HG02870 (cell line): ENCODE measurements around the gene B3GLCT.

Experiments used
- ATAC-seq: cut with Tn5 transposase; IDR thresholded peaks from one replicate; pipeline ENCODE4 v1.9.1; 2021; ENCODE audit warnings: mild to moderate bottlenecking, moderate library complexity; ENCODE audit not compliant: unreplicated experiment

B3GLCT gene

GRCh38 chr13:31221057-31221456, 21.3 kb downstream of the B3GLCT start:
- no peak for ATAC-seq

DNA sequence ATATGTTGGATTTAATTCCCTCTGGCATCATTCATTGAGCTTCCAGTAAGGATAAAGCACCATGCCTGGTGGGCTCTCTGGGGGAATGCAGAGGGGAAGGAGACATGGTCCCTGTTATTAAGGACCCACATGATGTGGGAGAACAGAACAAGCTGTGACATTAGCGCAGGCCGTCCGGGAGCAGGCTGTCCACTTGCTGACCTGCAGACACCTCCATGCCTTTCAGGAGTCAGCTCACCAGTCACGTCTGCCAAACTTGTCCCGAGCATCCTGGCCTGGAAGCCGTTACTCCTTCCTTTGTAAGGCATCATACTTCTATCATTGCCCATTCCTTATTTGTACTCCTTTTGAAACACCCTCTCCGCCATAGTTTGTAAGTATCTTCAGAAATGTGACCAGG, 23.4 kb downstream of the B3GLCT start:
- ATAC-seq, result no peak

GRCh38 chr13:31223640-31224039, 23.9 kb downstream of the B3GLCT start:
- no peak for ATAC-seq

GRCh38 chr13:31224174-31224669, 24.4 kb downstream of the B3GLCT start:
- ATAC-seq, result no peak

- no peak for ATAC-seq
Measured at GRCh38 chr13:31224963-31225559, 25.3 kb downstream of the B3GLCT start.

DNA sequence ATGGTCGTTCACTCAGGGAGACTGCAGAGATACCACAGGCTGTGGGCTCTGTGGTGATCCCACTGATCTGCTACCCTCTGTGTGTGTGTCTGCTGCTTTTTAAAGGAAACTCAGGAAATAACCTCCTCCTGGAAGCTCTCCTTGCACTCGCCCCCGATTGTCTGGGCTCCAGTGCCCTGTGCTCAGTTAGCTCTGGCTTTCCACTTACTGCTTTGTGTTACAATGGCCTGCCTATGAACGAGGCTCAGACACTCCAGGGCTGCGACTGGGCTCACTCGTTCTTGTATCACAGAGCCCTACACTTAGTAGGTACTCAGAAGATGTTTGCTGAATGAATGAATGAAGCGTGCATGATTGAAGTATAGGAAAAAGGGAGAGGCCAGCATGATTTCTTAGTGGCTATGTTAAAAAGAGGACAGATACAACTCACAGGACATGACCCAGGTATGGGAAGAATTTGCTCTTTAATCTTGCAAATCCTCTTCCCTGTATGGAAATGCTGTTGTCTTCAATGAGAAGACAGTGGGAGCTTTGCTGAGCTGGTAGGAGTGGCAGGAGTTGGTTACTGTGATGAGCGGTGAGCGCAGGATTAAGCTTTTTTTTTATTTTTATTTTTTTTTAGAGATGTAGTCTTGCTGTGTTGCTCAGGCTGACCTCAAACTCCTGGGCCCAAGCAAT, 26.4 kb downstream of the B3GLCT start:
- no peak for ATAC-seq

DNA sequence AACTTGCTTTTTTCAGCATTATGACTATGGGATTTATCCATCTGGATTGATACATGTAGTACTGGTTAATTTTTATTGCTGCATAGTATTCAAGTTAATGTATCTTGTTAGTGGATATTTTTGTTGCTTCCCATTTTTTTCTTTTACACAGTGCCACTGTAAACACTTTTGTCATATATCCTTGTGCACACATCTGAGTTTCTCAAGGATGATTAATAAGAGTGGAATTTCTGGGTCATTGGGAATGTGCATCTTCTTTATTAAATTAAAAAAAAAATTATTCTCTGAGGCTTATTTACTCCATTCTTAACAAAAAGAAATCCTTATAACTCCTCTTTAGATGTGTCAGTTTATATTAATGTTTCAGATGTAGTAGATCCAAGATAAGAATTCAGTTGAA, 27.3 kb downstream of the B3GLCT start:
- ATAC-seq, result no peak

GRCh38 chr13:31227870-31228269, 28.1 kb downstream of the B3GLCT start:
- ATAC-seq, result no peak

DNA sequence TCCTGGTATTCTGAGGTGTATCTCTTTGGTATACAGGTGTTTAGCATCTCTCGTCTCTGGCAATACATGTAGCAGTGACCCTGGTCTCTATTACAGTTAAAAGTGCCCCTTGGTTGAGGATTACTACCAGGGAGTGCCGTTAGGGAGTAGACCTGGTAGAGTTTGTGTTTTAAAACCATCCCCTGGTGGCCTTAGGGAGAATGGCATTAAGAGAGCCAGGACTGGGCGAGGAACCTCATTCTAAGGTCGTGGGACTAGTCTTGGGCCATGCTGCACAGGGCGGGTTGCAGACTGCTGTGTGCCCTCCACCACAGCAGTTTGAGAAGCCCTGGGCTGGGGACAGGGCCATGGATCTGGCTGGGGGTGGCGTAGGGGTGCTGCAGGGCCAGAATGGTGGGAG, 35.0 kb downstream of the B3GLCT start:
- no peak for ATAC-seq

GRCh38 chr13:31236211-31236786, 36.5 kb downstream of the B3GLCT start:
- ATAC-seq, result no peak

DNA sequence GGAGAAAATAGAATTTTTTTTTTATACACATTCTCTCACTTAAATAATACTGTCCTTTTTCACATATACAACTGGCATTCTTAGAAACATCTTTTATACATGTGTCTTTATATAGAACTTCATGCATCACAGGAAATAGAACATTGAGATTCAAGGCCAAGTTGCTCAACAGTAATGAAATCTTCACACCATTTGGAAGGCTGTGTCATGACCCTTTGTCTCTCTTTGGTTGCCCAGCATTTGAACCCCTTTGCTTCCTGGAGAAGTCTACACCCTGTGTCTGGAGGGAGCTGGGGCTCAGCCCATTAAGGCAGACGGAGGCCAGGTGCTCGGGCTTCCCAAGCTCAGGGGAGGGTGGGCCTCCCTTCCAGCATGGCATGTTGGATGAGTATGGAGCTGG, 41.1 kb downstream of the B3GLCT start:
- ATAC-seq, result no peak

DNA sequence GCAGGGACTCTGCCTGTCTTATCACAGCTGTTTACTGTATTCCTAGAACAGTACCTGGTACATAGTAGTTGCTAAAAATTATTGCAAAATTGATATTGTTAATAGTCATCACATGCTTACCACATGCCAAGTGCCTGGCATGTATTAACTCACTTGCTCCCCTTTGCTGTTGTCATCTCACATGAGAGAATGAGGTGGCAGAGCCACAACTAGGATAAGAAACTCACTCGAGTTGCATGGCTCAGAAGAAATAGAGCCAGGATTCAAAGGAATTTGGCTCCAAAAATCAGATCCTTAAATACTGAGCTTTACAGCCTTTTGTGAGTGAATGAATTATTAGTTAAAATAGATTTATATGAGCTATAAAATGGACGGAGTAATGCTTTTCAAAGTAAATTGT, 42.6 kb downstream of the B3GLCT start:
- no peak for ATAC-seq

GRCh38 chr13:31242916-31243315, 43.1 kb downstream of the B3GLCT start:
- no peak for ATAC-seq

DNA sequence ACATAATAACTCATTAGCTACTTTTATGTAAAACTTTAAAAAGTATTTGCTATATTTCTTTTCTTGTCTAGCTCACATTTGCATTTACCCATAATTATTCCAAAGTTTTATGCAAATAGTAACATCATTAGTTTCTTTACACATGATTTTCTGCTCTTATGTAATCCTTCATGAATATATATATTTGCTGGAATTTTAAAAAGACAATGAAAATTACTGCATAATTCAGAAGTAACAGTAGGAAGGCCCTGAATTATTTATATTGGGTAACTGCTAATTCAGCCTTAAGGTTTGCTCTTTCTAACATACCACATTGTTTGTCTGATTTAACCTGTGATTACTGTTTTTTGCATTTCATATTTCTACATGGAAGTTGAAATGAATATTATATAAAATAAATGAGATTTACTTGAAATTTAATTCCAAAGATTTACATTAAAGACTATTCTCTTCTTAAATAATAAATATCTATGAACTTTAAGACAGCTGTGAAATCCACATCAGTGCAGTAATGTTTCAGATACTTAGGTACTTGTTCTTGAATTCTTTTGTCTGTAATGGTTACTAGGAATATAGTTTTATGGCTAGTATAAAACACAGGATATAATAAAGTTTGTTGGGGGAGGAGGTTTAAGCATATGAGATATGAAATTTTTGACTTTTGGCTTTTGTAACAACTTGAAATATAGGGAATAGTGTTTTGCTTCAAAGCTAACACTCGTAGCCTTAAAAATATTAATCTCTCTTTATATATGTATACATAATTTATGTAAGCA, 46.0 kb downstream of the B3GLCT start:
- ATAC-seq, result no peak

- no peak for ATAC-seq
Measured at GRCh38 chr13:31246918-31247317, 47.1 kb downstream of the B3GLCT start.

- no peak for ATAC-seq
Measured at GRCh38 chr13:31248361-31248760, 48.6 kb downstream of the B3GLCT start.

DNA sequence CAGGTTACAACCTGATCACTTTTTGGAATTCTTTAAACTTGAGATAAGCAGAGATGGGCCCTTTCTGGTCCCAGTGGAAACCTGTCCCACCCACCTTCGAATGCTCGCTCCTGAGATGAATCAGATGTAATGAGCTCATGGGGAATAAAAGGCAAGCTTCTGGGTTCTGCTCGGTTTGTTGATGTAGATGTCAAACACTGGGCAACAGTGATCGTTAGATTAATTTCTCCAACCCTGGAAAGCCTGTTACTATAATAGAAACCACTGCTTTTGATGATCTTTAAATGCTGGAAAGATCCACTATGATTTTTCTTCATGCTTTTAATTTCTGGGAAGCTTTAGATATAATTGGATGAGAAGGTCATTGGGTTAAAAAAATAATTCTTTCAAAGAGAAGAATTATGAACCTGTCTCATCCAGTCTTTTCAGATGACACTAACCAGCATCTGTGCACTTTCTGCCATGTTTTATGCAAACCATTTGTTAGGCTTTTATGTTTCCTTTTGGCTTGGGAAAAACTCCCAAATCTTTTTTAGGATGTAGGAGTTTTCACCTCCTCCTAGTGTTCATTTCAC, 49.3 kb downstream of the B3GLCT start:
- no peak for ATAC-seq

- no peak for ATAC-seq
Measured at GRCh38 chr13:31250435-31250834, 50.7 kb downstream of the B3GLCT start.

DNA sequence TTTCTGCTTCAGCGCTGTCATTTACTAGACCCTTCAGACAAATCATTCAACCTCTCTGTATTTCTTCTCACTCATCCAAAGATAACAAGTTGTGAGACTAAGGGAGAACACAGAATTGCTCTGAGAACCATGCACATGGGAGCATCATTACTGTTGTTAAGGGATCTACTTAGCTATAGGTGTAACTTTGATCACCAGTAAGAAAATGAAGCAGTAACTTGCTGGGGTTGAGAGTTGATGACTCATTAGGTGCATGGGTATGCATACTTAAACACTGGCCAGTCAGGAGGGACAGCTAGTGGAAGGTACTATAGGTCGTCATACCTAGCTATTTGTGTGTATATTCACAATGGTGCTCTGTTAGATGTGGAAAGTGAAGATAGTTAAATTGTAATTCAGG, 61.5 kb downstream of the B3GLCT start:
- no peak for ATAC-seq

GRCh38 chr13:31263346-31263745, 63.6 kb downstream of the B3GLCT start:
- no peak for ATAC-seq

GRCh38 chr13:31264151-31264550, 64.4 kb downstream of the B3GLCT start:
- no peak for ATAC-seq
